ENCODE data around the gene CCBE1. TPM values are rescaled to one million over a fixed set of nuclear protein-coding genes. Genes with fewer than 3 reads are reported as not detected.

Gene CCBE1
- total RNA-seq, 1 experiment from 2014 or later: 0.09 TPM

GRCh38 chr18:59555995-59556659 is 141.1 kb downstream of the CCBE1 start:
- no peaks in the 10 kb centered on the region for H3K4me1 ChIP-seq
- no TSS peak for BruUV-seq (replicated peaks)
- TF ChIP-seq, protein P1, sequence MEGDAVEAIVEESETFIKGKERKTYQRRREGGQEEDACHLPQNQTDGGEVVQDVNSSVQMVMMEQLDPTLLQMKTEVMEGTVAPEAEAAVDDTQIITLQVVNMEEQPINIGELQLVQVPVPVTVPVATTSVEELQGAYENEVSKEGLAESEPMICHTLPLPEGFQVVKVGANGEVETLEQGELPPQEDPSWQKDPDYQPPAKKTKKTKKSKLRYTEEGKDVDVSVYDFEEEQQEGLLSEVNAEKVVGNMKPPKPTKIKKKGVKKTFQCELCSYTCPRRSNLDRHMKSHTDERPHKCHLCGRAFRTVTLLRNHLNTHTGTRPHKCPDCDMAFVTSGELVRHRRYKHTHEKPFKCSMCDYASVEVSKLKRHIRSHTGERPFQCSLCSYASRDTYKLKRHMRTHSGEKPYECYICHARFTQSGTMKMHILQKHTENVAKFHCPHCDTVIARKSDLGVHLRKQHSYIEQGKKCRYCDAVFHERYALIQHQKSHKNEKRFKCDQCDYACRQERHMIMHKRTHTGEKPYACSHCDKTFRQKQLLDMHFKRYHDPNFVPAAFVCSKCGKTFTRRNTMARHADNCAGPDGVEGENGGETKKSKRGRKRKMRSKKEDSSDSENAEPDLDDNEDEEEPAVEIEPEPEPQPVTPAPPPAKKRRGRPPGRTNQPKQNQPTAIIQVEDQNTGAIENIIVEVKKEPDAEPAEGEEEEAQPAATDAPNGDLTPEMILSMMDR (IDR thresholded peaks at IDR 0.05; ENCODE audit: insufficient read depth in 1 of 2, low read depth in 1 of 2, low read length in 1 of 2, severe bottlenecking in 1 of 2, unreplicated experiment in 1 of 2): no peak
- H3K36me3 ChIP-seq (ENCODE audit: control insufficient read depth, insufficient read depth, low read length): no peaks in the 10 kb centered on the region
- Mint-ChIP-seq H3K4me3 (ENCODE audit: unreplicated experiment) (no peak overlapping the region), H3K36me3 (ENCODE audit: insufficient read depth, unreplicated experiment) (no peaks in the 10 kb centered on the region), H3K4me1 (ENCODE audit: low read depth, unreplicated experiment) (no peaks in the 10 kb centered on the region), H3K9me3 (ENCODE audit: unreplicated experiment) (no peaks in the 10 kb centered on the region), H3K27ac (ENCODE audit: unreplicated experiment) (no peak overlapping the region), H3K27me3 (ENCODE audit: insufficient read depth, unreplicated experiment) (no peaks in the 10 kb centered on the region)
- ChIA-PET CTCF (no interaction called here), POLR2A (no interaction called here)
- intact Hi-C loops (cut with micrococcal nuclease; ENCODE audit: unreplicated experiment): no loop called here
- H3K4me3 ChIP-seq (ENCODE audit: low read depth, low read length): no peak overlapping the region
- DNase-seq: no peak
- H3K9me3 ChIP-seq: no peaks in the 10 kb centered on the region
- no peaks in the 10 kb centered on the region for H3K27me3 ChIP-seq (replicated peaks; ENCODE audit: control insufficient read depth, insufficient read depth, low read length)

- no peak overlapping the region for H3K4me3 Mint-ChIP-seq (ENCODE audit: unreplicated experiment)
- Histone ChIP-seq H3K4me3 (ENCODE audit: low read depth, low read length) (no peak overlapping the region), H3K36me3 (ENCODE audit: control insufficient read depth, insufficient read depth, low read length) (no peaks in the 10 kb centered on the region), H3K9me3 (no peaks in the 10 kb centered on the region), H3K27me3 (replicated peaks; ENCODE audit: control insufficient read depth, insufficient read depth, low read length) (no peaks in the 10 kb centered on the region), H3K4me1 (no peaks in the 10 kb centered on the region)
- no peaks in the 10 kb centered on the region for H3K9me3 Mint-ChIP-seq (ENCODE audit: unreplicated experiment)
- no peaks in the 10 kb centered on the region for H3K27me3 Mint-ChIP-seq (ENCODE audit: insufficient read depth, unreplicated experiment)
- H3K27ac Mint-ChIP-seq (ENCODE audit: unreplicated experiment): no peak overlapping the region
- ChIA-PET CTCF (no interaction called here), POLR2A (no interaction called here)
- DNase-seq: no peak
- intact Hi-C loops (cut with micrococcal nuclease; ENCODE audit: unreplicated experiment): no loop called here
- no peaks in the 10 kb centered on the region for H3K36me3 Mint-ChIP-seq (ENCODE audit: insufficient read depth, unreplicated experiment)
- TF ChIP-seq, protein P1 (IDR thresholded peaks at IDR 0.05; ENCODE audit: insufficient read depth in 1 of 2, low read depth in 1 of 2, low read length in 1 of 2, severe bottlenecking in 1 of 2, unreplicated experiment in 1 of 2): no peak
- BruUV-seq (replicated peaks): no TSS peak
- no peaks in the 10 kb centered on the region for H3K4me1 Mint-ChIP-seq (ENCODE audit: low read depth, unreplicated experiment)
These were observed 142.4 kb downstream of the CCBE1 start for GRCh38 chr18:59554796-59555335.

- TF ChIP-seq, protein P1 (IDR thresholded peaks at IDR 0.05; ENCODE audit: insufficient read depth in 1 of 2, low read depth in 1 of 2, low read length in 1 of 2, severe bottlenecking in 1 of 2, unreplicated experiment in 1 of 2): no peak
- no TSS peak for BruUV-seq (replicated peaks)
- H3K4me3 Mint-ChIP-seq (ENCODE audit: unreplicated experiment): no peak overlapping the region
- Histone ChIP-seq H3K4me1 (no peaks in the 10 kb centered on the region), H3K9me3 (no peaks in the 10 kb centered on the region), H3K36me3 (ENCODE audit: control insufficient read depth, insufficient read depth, low read length) (no peaks in the 10 kb centered on the region), H3K4me3 (ENCODE audit: low read depth, low read length) (no peak overlapping the region), H3K27me3 (replicated peaks; ENCODE audit: control insufficient read depth, insufficient read depth, low read length) (no peaks in the 10 kb centered on the region)
- POLR2A ChIA-PET: no interaction called here
- H3K27me3 Mint-ChIP-seq (ENCODE audit: insufficient read depth, unreplicated experiment): no peaks in the 10 kb centered on the region
- H3K4me1 Mint-ChIP-seq (ENCODE audit: low read depth, unreplicated experiment): no peaks in the 10 kb centered on the region
- H3K27ac Mint-ChIP-seq (ENCODE audit: unreplicated experiment): no peak overlapping the region
- H3K36me3 Mint-ChIP-seq (ENCODE audit: insufficient read depth, unreplicated experiment): no peaks in the 10 kb centered on the region
- no peaks in the 10 kb centered on the region for H3K9me3 Mint-ChIP-seq (ENCODE audit: unreplicated experiment)
- DNase-seq: no peak
- CTCF ChIA-PET: no interaction called here
- intact Hi-C loops (cut with micrococcal nuclease; ENCODE audit: unreplicated experiment): no loop called here
These were observed 143.9 kb downstream of the CCBE1 start for GRCh38 chr18:59553273-59553870.
